NOMO-1 (cell line): ENCODE data around the gene EFCAB5.
"Not testable (repeated sequence)": the region's sequence is repeated elsewhere in the genome, so short reads cannot be mapped to it uniquely, and the experiment has no call there.

Source experiments
- DNase-seq, 2 experiments: peaks; one replicate each; lab custom pipeline; 2025; ENCODE audit not compliant: unreplicated experiment in 2 of 2; lab: John Stamatoyannopoulos, UW

Gene EFCAB5

DNA sequence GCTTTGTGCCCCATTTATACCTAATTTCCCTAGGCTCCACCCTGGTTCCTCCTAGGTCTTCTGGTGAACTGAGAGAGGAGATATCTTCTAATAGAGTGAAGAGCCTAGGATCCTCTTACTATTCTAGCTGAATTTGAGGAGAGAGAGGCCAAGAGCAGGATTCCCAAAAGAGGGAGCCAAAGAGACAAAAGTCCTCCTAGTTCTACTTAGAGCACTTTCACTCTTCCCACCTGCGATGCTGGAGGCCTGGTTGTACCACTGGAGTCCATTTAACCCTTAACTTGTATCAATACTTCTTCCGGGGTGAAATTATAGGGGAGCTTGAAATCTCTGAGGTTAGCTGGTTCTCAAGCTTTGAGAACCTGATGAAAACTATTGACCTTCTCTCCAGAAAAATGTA, 8.1 kb upstream of the EFCAB5 start:
- DNase-seq = no peak

- DNase-seq = not testable (repeated sequence)
Measured at GRCh38 chr17:29935909-29936308, 5.5 kb upstream of the EFCAB5 start.

GRCh38 chr17:29936724-29937123, 4.7 kb upstream of the EFCAB5 start:
- no peak for DNase-seq

DNA sequence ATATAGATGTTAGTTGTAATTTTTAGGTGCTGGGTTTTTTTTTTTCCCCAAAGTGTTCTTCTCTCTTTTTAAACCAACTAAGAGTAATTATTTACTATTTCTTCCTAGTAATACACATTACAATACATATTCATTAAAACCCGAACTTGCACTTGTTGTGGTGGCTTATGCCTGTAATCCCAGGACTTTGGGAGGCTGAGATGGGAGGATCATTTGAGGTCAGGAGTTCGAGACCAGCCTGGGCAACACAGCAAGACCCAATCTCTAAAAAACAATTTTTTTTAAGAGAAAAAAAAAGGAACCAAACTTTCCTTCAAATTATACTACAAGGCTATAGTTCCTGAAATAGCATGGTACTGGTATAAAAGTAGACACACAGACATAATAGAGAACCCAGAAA, 3.8 kb downstream of the EFCAB5 start:
- DNase-seq = no peak

DNA sequence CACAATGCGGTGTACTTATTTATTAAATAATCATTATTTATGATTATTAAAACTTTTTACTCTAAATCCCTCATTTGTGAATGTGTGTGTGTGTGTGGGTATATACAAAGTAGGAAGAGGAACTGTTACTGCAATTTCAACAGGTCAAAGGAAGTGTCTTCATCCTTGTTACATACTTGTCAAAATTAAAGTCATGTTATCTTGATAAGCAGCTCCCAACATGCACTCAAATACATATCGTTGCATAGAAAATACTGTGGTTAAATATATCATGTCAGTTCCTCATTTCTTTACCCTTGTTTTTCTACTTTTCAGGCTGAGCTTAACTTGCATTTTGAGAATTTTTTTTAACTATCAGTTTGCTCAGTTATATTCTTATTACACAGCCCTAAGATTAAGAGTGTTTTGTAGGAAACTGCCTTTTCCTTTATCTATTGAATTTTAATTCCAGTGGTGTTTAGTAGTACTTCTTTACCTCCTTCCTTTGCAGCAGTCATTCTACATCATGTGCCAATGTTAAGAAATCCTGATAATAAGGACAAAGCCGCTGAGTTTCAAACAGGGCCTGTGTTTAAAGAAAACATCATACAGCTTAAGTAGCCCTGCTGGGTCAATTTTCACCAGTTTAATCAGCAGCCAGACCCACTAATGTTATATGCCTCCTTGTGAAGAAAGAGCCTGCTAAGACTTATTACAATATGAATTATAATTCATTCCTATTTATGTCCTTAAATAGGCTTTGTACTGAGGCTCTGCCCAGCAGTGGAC, 7.2 kb downstream of the EFCAB5 start:
- DNase-seq = peak; percentile 80 to 95

DNA sequence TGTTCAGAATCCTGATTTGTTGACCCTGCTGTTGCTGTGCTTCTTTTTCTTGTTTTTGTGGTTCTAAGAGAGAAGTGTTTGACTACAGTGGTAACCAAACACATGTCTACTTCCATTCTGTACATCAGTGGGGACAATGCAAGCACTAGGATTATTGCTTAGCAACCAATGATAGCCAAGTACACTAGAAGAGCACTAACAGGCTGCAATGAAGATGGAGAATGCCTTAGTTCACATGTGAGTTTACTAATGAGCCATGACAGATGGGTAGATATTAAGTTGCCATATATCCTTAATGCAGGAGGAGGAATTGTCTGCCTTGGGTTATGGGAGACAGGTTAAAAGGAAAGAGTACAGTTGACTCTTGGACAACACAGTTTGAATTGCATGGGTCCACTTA, 8.3 kb downstream of the EFCAB5 start:
- peak in 1 of 2 experiments; percentile 7 for DNase-seq

DNA sequence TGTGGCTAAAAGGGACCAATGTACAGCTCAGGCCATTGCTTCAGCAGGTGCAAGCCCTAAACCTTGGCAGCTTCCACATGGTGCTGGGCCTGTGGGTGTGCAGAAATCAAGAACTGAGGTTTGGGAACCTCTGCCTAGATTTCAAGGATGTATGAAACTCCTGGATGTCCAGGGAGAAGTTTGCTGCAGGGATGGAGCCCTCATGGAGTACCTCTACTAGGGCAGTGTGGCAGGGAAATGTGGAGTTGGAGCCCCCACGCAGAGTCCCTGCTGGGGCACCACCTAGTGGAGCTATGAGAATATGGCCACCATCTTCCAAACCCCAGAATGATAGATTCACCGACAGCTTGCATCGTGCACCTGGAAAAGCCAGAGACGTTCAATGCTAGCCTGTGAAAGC, 13.0 kb downstream of the EFCAB5 start:
- no peak for DNase-seq

DNA sequence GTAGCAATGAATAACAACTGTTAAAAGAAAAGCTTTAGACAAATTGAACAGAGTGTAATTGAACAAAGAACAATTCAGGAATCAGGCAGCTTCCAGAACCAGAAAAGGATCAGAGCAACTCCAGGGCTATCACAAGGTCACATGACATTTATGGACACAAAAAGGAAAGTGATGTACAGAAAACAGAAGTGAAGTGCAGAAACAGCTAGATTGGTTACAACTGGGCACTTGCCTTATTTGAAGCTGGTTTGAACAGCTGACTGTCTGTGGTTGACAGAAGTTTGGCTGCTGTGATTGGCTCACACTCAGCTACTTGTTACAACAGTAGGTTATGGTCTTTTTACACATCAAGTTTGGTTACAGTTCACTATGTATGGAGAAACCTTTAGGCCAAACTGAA, 14.8 kb downstream of the EFCAB5 start:
- DNase-seq = peak; percentile 5 to 25

- DNase-seq = not testable (repeated sequence)
Measured at GRCh38 chr17:29957488-29957887, 16.1 kb downstream of the EFCAB5 start.

GRCh38 chr17:29958947-29959657, 17.7 kb downstream of the EFCAB5 start:
- no peak for DNase-seq

DNA sequence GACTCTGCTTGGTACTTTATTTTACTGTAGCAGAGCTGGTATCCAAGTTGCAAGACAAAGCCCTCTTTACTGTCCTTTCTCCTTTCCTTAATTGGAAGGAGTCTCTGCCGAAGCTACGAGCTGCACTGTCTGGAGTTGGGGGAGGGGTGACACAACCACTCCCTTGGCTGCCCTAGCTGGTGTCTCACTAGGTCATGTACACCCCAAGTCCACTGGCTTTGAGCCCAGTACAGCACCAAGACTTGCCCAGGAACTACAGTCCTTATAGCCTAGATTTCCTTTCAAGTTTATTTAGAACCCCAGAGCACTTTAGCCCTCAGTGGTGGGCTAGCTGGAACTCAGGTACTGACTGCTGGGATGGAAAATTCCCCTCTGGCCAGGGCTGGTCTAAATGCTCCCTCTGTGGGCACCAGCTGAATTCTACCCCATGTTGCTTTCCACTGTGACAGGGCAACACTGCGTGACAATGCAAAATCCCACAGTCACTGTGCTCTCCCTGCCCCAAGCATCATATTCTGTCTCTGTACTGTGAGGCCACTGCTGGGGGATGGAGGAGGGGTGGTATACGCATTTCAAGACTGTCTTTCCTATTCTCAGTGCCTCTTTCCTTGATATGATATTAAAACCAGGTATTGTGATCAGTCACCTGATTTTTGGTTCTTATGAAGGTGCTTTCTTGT, 18.4 kb downstream of the EFCAB5 start:
- no peak for DNase-seq

- DNase-seq = no peak
Measured at GRCh38 chr17:29962656-29963055, 21.2 kb downstream of the EFCAB5 start.

DNA sequence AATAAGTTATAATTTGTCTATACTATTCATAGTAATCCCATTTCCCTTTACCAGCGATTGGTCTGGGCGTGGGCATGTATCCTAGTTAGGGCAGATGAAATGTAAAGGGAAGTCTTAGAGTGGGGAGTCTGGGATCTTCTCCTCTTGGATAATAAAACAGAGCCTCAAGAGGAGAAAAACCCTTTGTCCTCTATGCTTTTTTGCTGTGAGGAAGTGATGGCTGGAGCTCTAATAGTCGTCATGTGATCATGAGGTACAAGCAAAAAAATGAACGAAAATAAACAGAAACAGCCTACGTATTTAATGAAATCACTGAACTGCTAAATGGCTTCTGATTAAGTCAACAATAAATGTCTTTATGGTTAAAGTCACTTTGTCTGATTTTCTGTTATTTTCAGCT, 26.8 kb downstream of the EFCAB5 start:
- DNase-seq = no peak

DNA sequence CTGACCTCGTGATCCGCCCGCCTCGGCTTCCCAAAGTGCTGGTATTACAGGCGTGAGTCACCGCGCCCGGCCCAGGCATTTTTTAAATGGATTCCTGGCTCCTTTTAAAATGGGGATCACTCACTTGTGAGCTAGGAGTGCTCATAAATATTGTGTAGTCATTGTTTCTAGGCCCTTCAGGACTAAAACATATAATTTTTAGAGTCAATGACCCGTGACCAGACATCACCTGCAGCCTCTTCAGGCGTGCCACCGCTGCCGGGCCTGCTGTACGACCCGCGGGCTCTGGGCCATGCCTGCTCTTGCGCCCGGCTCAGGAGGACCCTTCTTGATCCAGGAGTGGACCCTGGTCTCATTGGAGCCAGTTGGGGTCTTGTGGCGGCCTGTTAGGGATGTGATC, 30.8 kb downstream of the EFCAB5 start:
- DNase-seq = no peak

DNA sequence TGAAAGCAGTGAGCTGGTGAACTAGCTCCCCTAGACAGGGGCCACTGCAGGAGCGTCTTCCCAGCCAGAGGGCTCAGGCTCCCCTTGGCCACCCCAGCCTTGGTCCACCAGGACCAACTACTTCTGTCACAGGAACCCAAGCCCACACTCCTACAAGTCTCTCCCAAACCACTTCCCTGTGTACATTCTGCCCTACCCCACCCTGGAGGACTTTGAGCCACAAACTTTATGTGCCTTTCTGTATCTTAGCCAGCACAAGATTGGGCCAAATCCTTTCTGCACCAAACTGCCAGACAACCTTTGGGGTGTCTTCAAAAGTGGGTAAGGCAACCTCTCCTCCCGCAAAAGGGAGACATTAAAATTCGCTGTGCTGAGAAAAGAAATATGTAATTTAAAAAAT, 31.6 kb downstream of the EFCAB5 start:
- no peak for DNase-seq

DNA sequence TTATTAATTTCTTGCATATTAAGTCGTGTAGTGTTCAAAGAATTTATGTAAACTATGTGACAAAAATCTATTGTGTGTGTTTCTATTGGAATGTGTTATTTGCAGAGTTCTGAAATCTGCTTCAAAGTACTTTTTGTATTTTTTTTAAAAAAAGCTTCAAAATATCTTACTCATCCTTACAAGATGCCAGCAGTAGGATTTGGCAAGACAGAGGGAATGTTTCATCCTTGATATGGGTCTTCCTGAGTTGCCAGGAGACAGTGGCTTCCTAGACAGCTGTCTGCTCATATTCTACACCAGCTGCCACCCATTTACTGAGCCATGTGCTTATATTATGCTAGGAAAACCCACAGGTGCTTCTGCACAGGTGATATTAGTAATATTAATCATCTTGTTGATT, 36.4 kb downstream of the EFCAB5 start:
- no peak for DNase-seq

DNA sequence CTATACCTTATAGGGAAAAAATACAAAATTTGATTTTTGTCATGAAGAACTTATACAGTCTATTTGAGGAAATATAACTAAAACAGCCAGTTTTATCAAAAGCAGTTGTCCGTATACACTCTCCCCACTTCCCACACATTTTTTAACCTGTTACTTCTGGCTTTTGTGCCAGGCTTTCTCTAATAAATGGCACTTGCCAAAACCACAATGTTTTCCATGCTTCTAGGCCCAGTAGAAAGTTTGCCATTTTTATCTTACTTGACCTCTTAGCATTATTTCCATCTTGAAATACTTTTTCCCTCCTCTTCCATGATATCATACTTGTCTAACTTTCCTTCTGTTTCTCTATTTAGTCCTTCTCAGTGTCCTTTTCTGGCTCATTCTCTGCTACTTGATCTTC, 38.8 kb downstream of the EFCAB5 start:
- no peak for DNase-seq

DNA sequence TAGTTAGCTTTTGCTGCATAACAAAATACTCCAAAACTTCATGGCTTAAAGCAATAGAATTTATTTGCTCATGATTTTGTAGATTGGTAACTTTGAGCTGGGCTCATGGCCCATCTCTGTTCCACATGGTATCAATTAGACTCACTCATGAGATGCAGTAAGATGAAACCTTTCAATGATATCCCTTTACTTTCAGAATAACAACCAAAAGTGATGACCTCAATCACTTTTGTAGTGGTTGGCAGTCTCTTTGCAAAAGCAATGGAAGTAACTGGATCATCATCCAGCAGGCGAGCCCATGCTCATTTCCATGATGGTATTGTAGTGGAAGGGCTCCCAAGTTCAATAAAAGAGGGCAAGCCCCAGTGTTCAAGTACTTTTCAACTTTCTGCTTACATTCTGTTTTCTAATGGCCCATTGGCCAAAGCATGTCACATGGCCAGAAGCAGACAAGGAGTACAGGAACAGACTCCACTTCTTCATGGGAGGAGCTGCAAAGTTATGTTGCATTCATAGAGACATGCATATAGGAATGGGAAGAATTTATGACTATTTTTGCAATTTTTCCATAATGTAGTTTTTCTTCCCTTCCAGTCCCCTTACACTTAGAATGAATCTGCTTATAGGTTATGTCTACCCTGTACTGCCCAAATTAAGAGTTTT, 41.7 kb downstream of the EFCAB5 start:
- DNase-seq = no peak

GRCh38 chr17:29996458-29996857, 55.0 kb downstream of the EFCAB5 start:
- no peak for DNase-seq

DNA sequence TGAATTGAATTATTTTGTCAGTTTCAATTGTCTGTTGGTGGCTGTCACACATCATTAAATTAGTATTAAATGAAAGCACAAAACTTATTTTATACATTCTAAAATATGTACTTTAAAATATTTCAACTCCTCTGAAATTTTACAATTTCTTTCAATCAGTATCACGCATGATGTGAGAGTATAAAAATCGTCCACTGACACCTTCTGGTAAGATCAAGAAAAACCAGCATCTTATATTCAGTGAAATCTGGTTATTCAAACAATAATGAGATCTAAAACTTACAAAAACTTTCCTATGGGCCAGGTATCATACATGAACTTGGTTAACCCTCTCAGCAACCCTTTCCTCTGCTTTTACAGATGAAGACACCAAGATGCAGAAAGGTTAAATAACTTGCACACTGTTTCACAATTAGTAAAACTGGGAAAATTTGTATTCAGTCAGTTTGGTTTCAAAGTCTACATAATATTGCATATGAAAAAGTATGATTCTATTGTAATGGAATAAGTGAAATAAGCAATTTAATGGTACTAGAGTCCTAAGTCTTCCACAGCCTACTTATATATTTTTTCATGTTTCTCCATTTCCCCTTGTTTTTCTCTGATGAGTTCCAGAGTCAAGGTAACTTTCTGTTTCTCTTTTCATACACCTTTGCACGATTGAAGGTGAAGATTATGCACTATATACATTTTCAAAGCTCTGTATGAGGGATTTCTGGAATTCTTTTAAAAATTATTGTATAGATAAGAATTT, 58.7 kb downstream of the EFCAB5 start:
- no peak for DNase-seq
